Fibroblast of the aortic adventitia (primary cell): ENCODE data around the gene XBP1. TPM values are rescaled to one million over a fixed set of nuclear protein-coding genes. Genes with fewer than 3 reads are reported as not detected.
"Not testable (repeated sequence)": the region's sequence is repeated elsewhere in the genome, so short reads cannot be mapped to it uniquely, and the experiment has no call there.

ENCODE experiments used
- DNase-seq: peaks from one replicate; pipeline ENCODE4 v3.0.0-alpha.2; 2010; ENCODE audit warnings: low read depth
- H3K4me3 ChIP-seq: 2 replicates; pipeline ENCODE4 v1.5.1; 2011; ENCODE audit warnings: low read depth, mild to moderate bottlenecking, control low read depth, low read length, moderate library complexity
- total RNA-seq: library from RNA; depleted of rRNA; stranded (reverse); fragments of >200 nt; gene quantifications from 2 replicates; pipeline ENCODE4 v1.2.3, GENCODE V29; 2012; ENCODE audit warnings: low replicate concordance
- TF ChIP-seq, protein P1 (sequence below): IDR thresholded peaks from 2 replicates; pipeline ENCODE4 v1.5.1; 2011; ENCODE audit warnings: mild to moderate bottlenecking, low read length, control low read depth, inconsistent platforms; ENCODE audit not compliant: insufficient read depth

The XBP1 gene
- 111 and 228 TPM in 2 replicates for total RNA-seq

DNA sequence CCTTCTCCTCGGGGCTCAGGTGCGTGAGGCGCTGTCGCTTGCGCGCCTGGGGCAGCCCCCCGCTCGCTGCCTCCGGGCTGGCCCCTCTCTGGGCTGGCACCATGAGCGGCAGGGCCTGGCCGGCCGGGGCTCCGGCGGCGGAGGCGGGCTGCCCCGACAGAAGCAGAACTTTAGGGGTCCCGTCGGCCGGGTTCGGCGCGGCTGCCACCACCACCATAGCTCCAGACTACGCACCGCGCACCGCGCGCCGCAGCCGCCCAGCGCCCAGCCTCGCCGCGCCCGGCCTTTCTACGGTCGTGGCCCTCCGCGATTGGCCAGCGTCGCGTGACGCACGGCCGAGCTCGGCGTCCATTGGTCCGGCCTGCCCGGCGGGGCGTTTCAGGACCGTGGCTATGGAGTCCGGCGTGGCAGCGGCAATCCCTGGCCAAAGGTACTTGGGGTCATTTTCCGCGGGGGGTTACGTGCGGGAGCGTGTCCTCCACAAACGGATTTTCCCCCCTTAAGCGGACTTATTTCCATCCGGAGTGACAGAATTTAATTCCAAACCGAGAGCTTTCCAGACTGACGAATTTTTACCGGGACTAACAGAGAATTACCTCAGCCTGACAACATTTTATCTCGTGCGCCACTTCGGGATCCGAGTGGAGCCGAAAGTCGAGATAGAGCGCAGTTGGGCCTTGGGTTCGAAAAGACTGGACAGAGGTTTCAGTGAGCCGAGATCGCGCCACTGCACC is at the start of gene XBP1:
Gene XBP1 (minus strand): TSS at position 262 of the 734 bp plus-strand sequence.
- TF ChIP-seq, protein P1, sequence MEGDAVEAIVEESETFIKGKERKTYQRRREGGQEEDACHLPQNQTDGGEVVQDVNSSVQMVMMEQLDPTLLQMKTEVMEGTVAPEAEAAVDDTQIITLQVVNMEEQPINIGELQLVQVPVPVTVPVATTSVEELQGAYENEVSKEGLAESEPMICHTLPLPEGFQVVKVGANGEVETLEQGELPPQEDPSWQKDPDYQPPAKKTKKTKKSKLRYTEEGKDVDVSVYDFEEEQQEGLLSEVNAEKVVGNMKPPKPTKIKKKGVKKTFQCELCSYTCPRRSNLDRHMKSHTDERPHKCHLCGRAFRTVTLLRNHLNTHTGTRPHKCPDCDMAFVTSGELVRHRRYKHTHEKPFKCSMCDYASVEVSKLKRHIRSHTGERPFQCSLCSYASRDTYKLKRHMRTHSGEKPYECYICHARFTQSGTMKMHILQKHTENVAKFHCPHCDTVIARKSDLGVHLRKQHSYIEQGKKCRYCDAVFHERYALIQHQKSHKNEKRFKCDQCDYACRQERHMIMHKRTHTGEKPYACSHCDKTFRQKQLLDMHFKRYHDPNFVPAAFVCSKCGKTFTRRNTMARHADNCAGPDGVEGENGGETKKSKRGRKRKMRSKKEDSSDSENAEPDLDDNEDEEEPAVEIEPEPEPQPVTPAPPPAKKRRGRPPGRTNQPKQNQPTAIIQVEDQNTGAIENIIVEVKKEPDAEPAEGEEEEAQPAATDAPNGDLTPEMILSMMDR, result no peak
- peak; percentile 92 for DNase-seq
- H3K4me3 ChIP-seq, result peak within 1 kb of the TSS; percentile 71

DNA sequence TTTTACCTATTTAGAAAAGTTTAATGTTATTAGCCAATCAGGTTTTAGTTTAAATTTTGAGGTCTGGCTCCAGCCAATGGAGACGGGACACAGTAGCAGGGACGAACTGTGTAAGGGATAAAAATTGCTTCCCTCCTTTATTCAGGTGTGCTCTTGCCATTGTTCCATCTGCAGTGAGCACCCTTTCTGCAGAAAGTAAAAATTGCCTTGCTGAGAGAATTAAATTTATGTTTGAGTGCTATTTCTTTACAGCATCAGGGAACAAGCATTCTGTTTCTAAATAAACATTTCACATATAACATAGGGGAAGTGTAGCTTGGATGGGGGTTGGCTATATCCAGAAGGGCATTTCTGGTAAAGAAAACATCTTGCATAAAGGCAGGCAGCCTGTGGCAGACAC is 46.6 kb upstream of the XBP1 start:
- no peak overlapping the region for H3K4me3 ChIP-seq
- TF ChIP-seq, protein P1, result no peak
- no peak for DNase-seq

DNA sequence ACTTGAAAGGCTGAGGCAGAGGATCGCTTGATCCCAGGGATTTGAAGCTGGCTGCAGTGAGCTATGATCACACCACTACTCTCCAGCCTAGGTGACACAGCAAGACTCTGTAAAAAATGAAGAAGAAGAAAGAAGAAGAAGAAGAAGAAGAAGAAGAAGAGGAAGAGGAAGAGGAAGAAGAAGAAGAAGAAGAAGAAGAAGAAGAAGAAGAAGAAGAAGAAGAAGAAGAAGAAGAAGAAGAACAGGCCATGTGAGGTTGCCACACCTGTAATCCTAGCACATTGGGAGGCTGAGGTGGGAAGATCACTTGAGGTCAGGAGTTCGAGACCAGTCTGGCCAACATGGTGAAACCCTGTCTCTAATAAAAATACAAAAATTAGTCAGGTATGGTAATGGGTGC is 43.9 kb upstream of the XBP1 start:
- not testable (repeated sequence) for DNase-seq, H3K4me3 ChIP-seq

DNA sequence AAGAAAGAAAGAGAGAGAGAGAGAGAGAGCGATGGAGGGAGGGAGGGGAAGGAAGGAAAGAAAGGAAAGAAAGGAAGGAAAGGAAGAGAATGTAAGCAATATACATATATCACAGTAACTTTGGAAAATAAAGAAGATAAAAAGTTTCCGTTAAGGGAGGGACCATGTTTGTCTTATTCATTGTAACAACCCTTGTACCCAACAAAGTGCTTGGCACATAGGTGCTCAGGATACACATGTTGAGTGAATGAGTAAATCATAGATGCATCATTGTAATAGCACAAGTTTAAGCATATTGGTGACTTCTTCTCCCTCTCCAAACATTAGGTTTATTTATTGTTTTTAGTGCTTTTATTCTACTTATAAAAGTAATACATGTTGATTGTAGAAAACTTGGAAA is 43.3 kb upstream of the XBP1 start:
- no peak overlapping the region for H3K4me3 ChIP-seq
- DNase-seq, result no peak
- TF ChIP-seq, protein P1, result no peak

DNA sequence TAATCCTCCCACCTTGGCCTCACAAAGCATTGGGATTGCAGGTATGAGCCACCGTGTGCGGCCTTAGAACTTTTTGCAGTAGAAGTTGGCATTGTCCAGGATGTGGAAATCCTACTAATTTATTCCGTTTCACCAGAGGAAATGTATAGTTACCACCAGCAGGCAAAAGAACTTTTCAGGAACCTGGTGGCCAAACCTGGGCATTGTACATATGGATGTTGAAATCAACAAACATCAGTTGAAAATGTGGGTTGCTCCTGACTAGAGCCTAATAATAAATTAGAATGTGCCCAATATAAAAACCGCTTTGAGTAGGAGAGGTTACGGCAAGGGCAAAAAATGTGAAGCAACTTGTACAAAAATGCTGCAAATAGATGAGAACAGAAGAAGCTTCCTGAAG is 40.7 kb upstream of the XBP1 start:
- DNase-seq, result no peak
- H3K4me3 ChIP-seq, result no peak overlapping the region
- TF ChIP-seq, protein P1, result no peak

GRCh38 chr22:28838971-28839370 is 38.6 kb upstream of the XBP1 start:
- TF ChIP-seq, protein P1, result no peak
- DNase-seq, result no peak
- no peak overlapping the region for H3K4me3 ChIP-seq

DNA sequence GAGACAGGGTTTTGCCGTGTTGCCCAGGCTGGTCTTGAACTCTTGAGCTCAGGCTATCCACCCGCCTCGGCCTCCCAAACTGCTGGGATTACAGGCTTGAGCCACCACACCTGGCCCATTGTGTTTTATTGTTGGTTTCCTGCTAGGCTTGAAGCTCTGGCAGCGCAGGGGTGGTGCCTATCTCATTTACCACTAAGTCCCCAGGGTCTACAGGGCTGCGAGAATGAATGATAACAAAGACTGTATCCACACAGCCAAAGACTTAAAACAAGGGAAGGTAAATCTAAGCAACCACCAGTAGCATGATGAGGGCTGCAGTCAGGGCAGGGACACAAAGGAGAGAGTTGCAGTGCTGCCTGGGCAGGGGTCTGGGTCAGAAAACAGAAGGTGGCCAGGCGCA is 37.3 kb upstream of the XBP1 start:
- TF ChIP-seq, protein P1, result no peak
- no peak overlapping the region for H3K4me3 ChIP-seq
- no peak for DNase-seq
